Breast epithelium (tissue), 4 donors: Measurements from ENCODE around the gene MTERF4. TPM values are rescaled to one million over a fixed set of nuclear protein-coding genes. Genes with fewer than 3 reads are reported as not detected.

Source experiments
- DNase-seq, 2 donors: peaks; one replicate each; pipeline ENCODE4 v3.0.0-alpha.2; 2019; ENCODE audit warnings: low spot score in 2 of 2
- H3K27ac ChIP-seq, 2 donors: fragments of 200-600 bp; sonication (generic) in 1 of 2; one replicate each; pipeline ENCODE4 v1.5.1; 2016 to 2019; ENCODE audit warnings: mild to moderate bottlenecking in 1 of 2
- H3K27me3 ChIP-seq, 2 donors: fragments of 200-600 bp; sonication (generic) in 1 of 2; one replicate each; pipeline versions ENCODE4 v1.5.1 to v1.6.0; 2017 to 2019; ENCODE audit warnings: control low read depth in 1 of 2, mild to moderate bottlenecking in 1 of 2
- H3K36me3 ChIP-seq: fragments of 200-600 bp; one replicate; pipeline ENCODE4 v1.5.1; 2019
- H3K4me1 ChIP-seq, 2 donors: fragments of 200-600 bp; sonication (generic); one replicate each; pipeline ENCODE4 v1.5.1; 2016 to 2019; ENCODE audit warnings: control low read depth in 1 of 2
- H3K4me3 ChIP-seq, 3 donors: fragments of 200-600 bp; sonication (generic); 1 replicate in 2 of 3; 2 replicates in 1 of 3; pipeline ENCODE4 v1.5.1; 2016 to 2019; ENCODE audit warnings: mild to moderate bottlenecking in 3 of 3, moderate library complexity in 2 of 3
- H3K9me3 ChIP-seq, 2 donors: fragments of 200-600 bp; sonication (generic) in 1 of 2; one replicate each; pipeline ENCODE4 v1.5.1; 2016 to 2019; ENCODE audit warnings: control low read depth in 1 of 2
- POLR2A ChIP-seq: fragments of 450-650 bp; IDR thresholded peaks from one replicate; pipeline ENCODE4 v1.6.1; 2016; ENCODE audit warnings: antibody characterized with exemption, mild to moderate bottlenecking, moderate library complexity
- POLR2AphosphoS5 ChIP-seq, 3 donors: sonication (generic); formaldehyde crosslinking; IDR thresholded peaks; one replicate each; pipeline ENCODE4 v1.6.1; 2017; ENCODE audit warnings: antibody characterized with exemption in 3 of 3
- intact Hi-C: fragments of 100-400 bp; cut with DNase I; formaldehyde crosslinking; loops from one replicate; pipeline ENCODE4 v1.15.1; 2023; ENCODE audit warnings: low total_unique reads
- total RNA-seq, 3 donors: library from RNA; depleted of rRNA; stranded (reverse); fragments of >200 nt; gene quantifications; one replicate each; pipeline ENCODE4 v1.1.0, GENCODE V29; 2016
- TF ChIP-seq, protein P1 (sequence below), 3 donors: fragments of 450-650 bp; IDR thresholded peaks; one replicate each; pipeline ENCODE4 v1.5.1; 2016 to 2017; ENCODE audit warnings: antibody characterized with exemption in 3 of 3, mild to moderate bottlenecking in 3 of 3, moderate library complexity in 3 of 3

MTERF4 gene
- total RNA-seq, 3 donors from 2014 or later: 35.7 to 54.6 (median 50.2) TPM

DNA sequence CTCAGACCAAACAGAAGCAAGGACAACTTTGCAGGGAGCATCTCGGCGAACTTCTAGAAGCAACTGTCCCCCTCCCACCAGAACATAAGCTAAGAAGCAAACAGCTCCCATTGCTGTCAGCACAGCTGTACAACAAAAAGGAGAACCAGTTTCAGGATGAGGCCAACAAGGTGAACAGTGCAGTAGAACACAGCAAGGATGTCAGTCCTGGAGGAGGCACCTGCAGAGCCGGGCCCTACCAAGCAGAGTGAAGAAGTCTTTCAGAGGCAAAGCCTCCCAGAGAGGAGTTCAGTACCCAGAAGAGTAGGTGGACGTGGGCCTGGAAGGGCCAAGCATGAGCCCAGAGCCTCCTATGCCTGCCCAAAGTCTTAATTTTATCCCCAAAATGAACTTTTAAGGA is 46.2 kb upstream of the MTERF4 start:
- intact Hi-C loops: no loop called here
- H3K4me3 ChIP-seq: no peak overlapping the region
- H3K4me1 ChIP-seq: peaks cover 3 to 15% of the 10 kb centered on the region in 2 donors
- TF ChIP-seq, protein P1, sequence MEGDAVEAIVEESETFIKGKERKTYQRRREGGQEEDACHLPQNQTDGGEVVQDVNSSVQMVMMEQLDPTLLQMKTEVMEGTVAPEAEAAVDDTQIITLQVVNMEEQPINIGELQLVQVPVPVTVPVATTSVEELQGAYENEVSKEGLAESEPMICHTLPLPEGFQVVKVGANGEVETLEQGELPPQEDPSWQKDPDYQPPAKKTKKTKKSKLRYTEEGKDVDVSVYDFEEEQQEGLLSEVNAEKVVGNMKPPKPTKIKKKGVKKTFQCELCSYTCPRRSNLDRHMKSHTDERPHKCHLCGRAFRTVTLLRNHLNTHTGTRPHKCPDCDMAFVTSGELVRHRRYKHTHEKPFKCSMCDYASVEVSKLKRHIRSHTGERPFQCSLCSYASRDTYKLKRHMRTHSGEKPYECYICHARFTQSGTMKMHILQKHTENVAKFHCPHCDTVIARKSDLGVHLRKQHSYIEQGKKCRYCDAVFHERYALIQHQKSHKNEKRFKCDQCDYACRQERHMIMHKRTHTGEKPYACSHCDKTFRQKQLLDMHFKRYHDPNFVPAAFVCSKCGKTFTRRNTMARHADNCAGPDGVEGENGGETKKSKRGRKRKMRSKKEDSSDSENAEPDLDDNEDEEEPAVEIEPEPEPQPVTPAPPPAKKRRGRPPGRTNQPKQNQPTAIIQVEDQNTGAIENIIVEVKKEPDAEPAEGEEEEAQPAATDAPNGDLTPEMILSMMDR (IDR thresholded peaks at IDR 0.05): no peak
- TF ChIP-seq POLR2A (no peak), POLR2AphosphoS5 (IDR thresholded peaks at IDR 0.05) (no peak)
- no peak overlapping the region for H3K27ac ChIP-seq
- no peak for DNase-seq
- no peaks in the 10 kb centered on the region for H3K9me3 ChIP-seq
- no peaks in the 10 kb centered on the region for H3K36me3 ChIP-seq
- H3K27me3 ChIP-seq: no peaks in the 10 kb centered on the region

DNA sequence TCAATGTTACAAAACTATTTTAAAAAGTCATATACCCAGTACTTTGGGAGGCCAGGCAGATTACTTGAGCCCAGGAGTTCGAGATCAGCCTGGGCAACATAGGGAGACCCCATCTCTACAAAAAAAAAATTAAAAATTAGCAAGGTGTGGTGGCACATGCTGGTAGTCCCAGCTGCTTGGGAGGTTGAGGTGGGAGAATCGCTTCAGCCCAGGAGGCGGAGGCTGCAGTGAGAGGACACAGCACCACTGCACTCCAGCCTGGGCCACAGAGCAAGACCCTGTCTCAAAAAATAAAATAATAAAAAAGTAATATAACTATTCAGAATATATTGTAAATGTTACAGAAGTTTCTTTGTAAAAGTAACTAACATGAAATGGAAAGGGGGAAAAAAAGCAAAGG is 45.2 kb upstream of the MTERF4 start:
- Histone ChIP-seq H3K36me3 (no peaks in the 10 kb centered on the region), H3K27me3 (no peaks in the 10 kb centered on the region), H3K9me3 (no peaks in the 10 kb centered on the region), H3K27ac (no peak overlapping the region), H3K4me3 (no peak overlapping the region), H3K4me1 (peaks cover 3 to 15% of the 10 kb centered on the region in 2 donors)
- intact Hi-C loops: no loop called here
- TF ChIP-seq, protein P1 (IDR thresholded peaks at IDR 0.05): no peak
- TF ChIP-seq POLR2AphosphoS5 (IDR thresholded peaks at IDR 0.05): no peak
- TF ChIP-seq POLR2A: no peak
- DNase-seq: no peak

GRCh38 chr2:241146286-241146685 is 44.2 kb upstream of the MTERF4 start:
- Histone ChIP-seq H3K9me3 (no peaks in the 10 kb centered on the region), H3K27ac (no peak overlapping the region), H3K27me3 (no peaks in the 10 kb centered on the region), H3K4me1 (peaks cover 3 to 10% of the 10 kb centered on the region in 2 donors), H3K4me3 (no peak overlapping the region), H3K36me3 (no peaks in the 10 kb centered on the region)
- no peak for DNase-seq
- intact Hi-C loops: no loop called here
- TF ChIP-seq, protein P1 (IDR thresholded peaks at IDR 0.05): no peak
- no peak for TF ChIP-seq POLR2A
- TF ChIP-seq POLR2AphosphoS5 (IDR thresholded peaks at IDR 0.05): no peak

GRCh38 chr2:241142593-241142992 is 40.5 kb upstream of the MTERF4 start:
- TF ChIP-seq POLR2A: no peak
- no peak for TF ChIP-seq POLR2AphosphoS5 (IDR thresholded peaks at IDR 0.05)
- TF ChIP-seq, protein P1 (IDR thresholded peaks at IDR 0.05): no peak
- intact Hi-C loops: no loop called here
- no peaks in the 10 kb centered on the region for H3K9me3 ChIP-seq

GRCh38 chr2:241142063-241142462 is 40.0 kb upstream of the MTERF4 start:
- TF ChIP-seq, protein P1 (IDR thresholded peaks at IDR 0.05): no peak
- TF ChIP-seq POLR2AphosphoS5 (IDR thresholded peaks at IDR 0.05) (no peak), POLR2A (no peak)
- intact Hi-C loops: no loop called here
- H3K36me3 ChIP-seq: no peaks in the 10 kb centered on the region
- H3K4me1 ChIP-seq: no peaks in the 10 kb centered on the region
- no peaks in the 10 kb centered on the region for H3K9me3 ChIP-seq
- no peak for DNase-seq
- H3K4me3 ChIP-seq: no peak overlapping the region
- H3K27ac ChIP-seq: no peak overlapping the region
- H3K27me3 ChIP-seq: no peaks in the 10 kb centered on the region

More at GRCh38 chr2:241142593-241142992, 40.5 kb upstream of the MTERF4 start:
- Histone ChIP-seq H3K4me3 (no peak overlapping the region), H3K36me3 (no peaks in the 10 kb centered on the region), H3K27ac (no peak overlapping the region), H3K27me3 (no peaks in the 10 kb centered on the region), H3K4me1 (no peaks in the 10 kb centered on the region)
- DNase-seq: no peak
